Measurements from ENCODE around the gene CD93.

The CD93 gene, protein sequence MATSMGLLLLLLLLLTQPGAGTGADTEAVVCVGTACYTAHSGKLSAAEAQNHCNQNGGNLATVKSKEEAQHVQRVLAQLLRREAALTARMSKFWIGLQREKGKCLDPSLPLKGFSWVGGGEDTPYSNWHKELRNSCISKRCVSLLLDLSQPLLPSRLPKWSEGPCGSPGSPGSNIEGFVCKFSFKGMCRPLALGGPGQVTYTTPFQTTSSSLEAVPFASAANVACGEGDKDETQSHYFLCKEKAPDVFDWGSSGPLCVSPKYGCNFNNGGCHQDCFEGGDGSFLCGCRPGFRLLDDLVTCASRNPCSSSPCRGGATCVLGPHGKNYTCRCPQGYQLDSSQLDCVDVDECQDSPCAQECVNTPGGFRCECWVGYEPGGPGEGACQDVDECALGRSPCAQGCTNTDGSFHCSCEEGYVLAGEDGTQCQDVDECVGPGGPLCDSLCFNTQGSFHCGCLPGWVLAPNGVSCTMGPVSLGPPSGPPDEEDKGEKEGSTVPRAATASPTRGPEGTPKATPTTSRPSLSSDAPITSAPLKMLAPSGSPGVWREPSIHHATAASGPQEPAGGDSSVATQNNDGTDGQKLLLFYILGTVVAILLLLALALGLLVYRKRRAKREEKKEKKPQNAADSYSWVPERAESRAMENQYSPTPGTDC

GRCh38 chr20:23086056-23086566 lies at the start of gene CD93:
Gene CD93, minus strand, starts transcription at chr20:23086324. Its CDS starts 132 bp downstream, at chr20:23086192.
- Histone ChIP-seq H3K27me3 (no peaks in the 10 kb centered on the region), H3K4me3 (peak within 1 kb of the TSS; percentile 52), H3K9ac (peak within 1 kb of the TSS; percentile 74), H3K27ac (peak within 1 kb of the TSS; percentile 87), H4K20me1 (no peaks in the 10 kb centered on the region), H3K36me3 (no peaks in the 10 kb centered on the region), H3K9me3 (no peaks in the 10 kb centered on the region), H3K4me2 (peak within 1 kb of the TSS; percentile 75), H3K4me1 (peaks cover 54% of the 10 kb centered on the region)
- TF ChIP-seq Cebpa-rat (IDR thresholded peaks at IDR 0.05), result no peak

- no peak overlapping the region for H3K27ac ChIP-seq
Observed at GRCh38 chr20:23133560-23133998, 47.5 kb upstream of the CD93 start.

DNA sequence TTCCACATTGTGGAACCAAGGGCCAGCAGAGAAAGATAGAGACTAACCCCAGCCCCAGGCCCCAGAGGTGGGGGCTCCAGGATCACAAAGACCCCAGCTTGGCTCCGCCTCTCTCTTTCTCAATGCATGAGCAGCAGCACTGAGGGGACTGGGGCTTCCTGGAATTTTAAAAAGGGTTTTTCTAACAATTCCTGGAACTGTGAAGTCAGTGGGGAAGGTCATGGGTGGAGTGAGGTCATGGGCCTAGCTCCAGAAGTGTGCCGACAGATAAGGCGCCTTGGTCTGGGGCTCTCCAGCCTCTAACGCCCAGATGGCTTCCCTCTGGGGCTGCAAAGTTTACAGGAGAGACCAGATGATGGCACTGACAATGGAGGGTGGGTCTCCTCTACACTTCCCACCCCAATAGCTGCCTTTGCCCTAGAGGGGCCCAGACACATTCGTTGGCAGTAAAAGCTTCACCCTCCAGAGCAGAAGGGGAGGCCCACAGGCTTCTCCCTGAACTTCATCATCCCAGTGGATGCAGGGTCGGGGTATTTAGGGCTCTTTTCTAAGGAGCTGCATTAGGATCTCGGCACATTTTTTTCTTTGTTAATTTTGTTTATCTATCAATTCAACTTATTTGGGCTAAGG lies 46.9 kb upstream of the CD93 start:
- Histone ChIP-seq H3K4me2 (0 out of 2 replicates have a peak overlapping the region, but pooled peaks have one; percentile 3), H3K27ac (peak overlapping the region; percentile 3; the same call in 1 of the 2 replicates), H3K9ac (no peak overlapping the region), H3K27me3 (no peaks in the 10 kb centered on the region), H3K4me3 (no peak overlapping the region), H3K4me1 (peaks cover 49% of the 10 kb centered on the region), H3K36me3 (no peaks in the 10 kb centered on the region), H4K20me1 (no peaks in the 10 kb centered on the region), H3K9me3 (peaks cover 7% of the 10 kb centered on the region; the same call in 1 of the 2 replicates)
- TF ChIP-seq Cebpa-rat (IDR thresholded peaks at IDR 0.05), result no peak

More at GRCh38 chr20:23133560-23133998, 47.5 kb upstream of the CD93 start:
- Histone ChIP-seq H3K9me3 (peaks cover 7% of the 10 kb centered on the region; the same call in 1 of the 2 replicates), H3K27me3 (no peaks in the 10 kb centered on the region), H3K9ac (no peak overlapping the region), H3K4me2 (no peak overlapping the region), H3K4me3 (no peak overlapping the region), H3K4me1 (peaks cover 49% of the 10 kb centered on the region), H4K20me1 (no peaks in the 10 kb centered on the region), H3K36me3 (no peaks in the 10 kb centered on the region)
- no peak for TF ChIP-seq Cebpa-rat (IDR thresholded peaks at IDR 0.05)

- Histone ChIP-seq H3K4me2 (peak overlapping the region; percentile 49), H3K4me1 (peaks cover 52% of the 10 kb centered on the region)
Observed at GRCh38 chr20:23132293-23132929, 46.3 kb upstream of the CD93 start.

DNA sequence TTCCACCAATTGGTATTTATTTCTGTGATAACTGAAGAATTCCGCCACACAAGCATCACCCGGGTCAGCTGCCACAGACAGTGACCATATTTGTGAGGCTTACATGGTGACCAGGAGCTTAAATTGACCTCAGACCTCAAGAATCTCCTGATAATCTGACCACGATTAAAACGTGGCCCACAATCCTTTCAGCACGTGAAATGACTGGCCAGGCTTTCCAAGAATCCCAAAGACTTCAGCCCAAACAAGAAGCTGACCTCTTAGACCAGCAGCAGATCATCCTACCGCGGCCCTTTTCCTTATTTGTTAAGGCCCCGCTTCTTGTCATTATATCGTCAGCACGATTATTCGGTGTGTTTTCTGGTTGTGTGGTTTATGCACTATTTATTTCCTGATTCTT lies 45.6 kb upstream of the CD93 start:
- H3K9me3 ChIP-seq, result peaks cover 7% of the 10 kb centered on the region; the same call in 1 of the 2 replicates
- peak overlapping the region; percentile 49 for H3K4me2 ChIP-seq
- no peak overlapping the region; the same call in 1 of the 2 replicates for H3K27ac ChIP-seq
- peaks cover 59% of the 10 kb centered on the region for H3K4me1 ChIP-seq
- H3K9ac ChIP-seq, result no peak overlapping the region
- no peaks in the 10 kb centered on the region for H3K36me3 ChIP-seq
- no peak overlapping the region for H3K4me3 ChIP-seq
- no peaks in the 10 kb centered on the region for H3K27me3 ChIP-seq
- TF ChIP-seq Cebpa-rat (IDR thresholded peaks at IDR 0.05), result no peak
- H4K20me1 ChIP-seq, result no peaks in the 10 kb centered on the region

More at GRCh38 chr20:23132293-23132929, 46.3 kb upstream of the CD93 start:
- H3K9ac ChIP-seq, result no peak overlapping the region
- peak overlapping the region; percentile 3 for H3K27ac ChIP-seq
- H4K20me1 ChIP-seq, result no peaks in the 10 kb centered on the region
- no peaks in the 10 kb centered on the region for H3K36me3 ChIP-seq
- TF ChIP-seq Cebpa-rat (IDR thresholded peaks at IDR 0.05), result no peak
- H3K27me3 ChIP-seq, result no peaks in the 10 kb centered on the region
- H3K4me3 ChIP-seq, result no peak overlapping the region
- H3K9me3 ChIP-seq, result peaks cover 7% of the 10 kb centered on the region; the same call in 1 of the 2 replicates

DNA sequence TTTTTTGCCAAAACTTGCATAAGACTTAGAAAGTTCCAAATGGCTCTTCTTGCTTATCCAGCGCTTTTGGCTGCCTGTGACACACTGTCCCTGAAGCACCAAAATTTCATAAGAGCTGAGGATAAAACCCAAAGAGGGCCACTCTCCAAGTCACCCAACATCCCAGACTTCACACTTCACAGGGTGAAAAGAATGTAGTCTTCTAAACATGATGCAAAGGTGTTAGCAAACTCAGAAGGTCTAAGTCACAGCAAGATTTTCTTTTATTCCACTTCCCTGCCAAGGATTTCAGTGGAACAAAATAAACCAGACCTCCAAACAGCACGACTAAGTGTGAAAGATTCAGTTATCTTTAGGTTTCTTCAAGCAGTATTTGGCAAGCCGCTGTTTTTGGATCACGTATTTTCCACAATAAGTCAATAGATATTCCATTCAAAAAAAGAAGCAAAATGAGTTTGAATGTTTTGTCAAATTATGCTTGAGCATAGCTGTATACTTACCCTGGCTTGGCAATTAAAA lies 44.6 kb upstream of the CD93 start:
- H3K4me1 ChIP-seq, result peaks cover 69% of the 10 kb centered on the region

DNA sequence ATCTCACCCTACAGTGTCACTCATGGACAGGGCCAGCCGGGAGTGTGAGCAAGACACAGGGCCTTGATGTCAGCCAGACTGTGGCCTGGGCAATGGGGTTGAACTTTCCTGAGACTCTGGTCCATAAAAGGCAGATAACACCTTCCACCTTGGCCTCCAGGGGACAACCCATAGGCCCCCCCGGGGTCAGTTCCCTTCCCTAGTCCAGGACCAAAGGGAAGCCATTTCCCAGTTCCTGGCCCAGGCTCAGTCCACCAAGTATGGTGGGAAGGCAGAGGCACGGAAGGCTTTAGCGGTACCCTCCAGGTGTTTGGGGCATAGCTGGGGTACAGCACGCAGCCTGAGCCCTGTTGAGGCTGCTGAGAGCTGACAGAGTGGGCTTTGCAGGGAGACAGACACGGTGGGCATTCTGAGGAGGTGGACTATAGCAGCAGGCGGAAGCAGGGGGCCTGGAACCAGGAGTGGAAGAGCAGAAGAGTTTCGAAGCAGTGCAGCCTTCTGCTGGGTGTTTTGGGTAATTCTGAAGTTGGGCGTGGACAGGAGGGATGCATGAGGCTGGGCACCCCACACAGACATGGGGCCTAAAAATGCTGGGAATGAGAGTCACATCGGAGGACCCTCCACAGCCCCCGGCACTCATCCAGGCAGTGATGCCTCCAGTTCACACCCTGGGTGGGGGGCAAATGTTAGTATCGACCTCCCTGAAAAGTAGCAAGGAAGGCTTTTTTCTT lies 43.9 kb upstream of the CD93 start:
- H3K27ac ChIP-seq, result peak overlapping the region; percentile 95; the same call in 1 of the 2 replicates
- H4K20me1 ChIP-seq, result no peaks in the 10 kb centered on the region
- TF ChIP-seq Cebpa-rat (IDR thresholded peaks at IDR 0.05), result no peak
- peaks cover 76% of the 10 kb centered on the region for H3K4me1 ChIP-seq
- peaks cover 7% of the 10 kb centered on the region; the same call in 1 of the 2 replicates for H3K9me3 ChIP-seq
- no peak overlapping the region for H3K9ac ChIP-seq
- no peaks in the 10 kb centered on the region for H3K27me3 ChIP-seq
- H3K4me3 ChIP-seq, result no peak overlapping the region
- H3K4me2 ChIP-seq, result peak overlapping the region; percentile 87
- no peaks in the 10 kb centered on the region for H3K36me3 ChIP-seq

More for the DNA sequence above, 44.6 kb upstream of the CD93 start:
- Histone ChIP-seq H3K27ac (no peak overlapping the region), H3K4me3 (no peak overlapping the region), H3K36me3 (no peaks in the 10 kb centered on the region), H3K27me3 (no peaks in the 10 kb centered on the region), H4K20me1 (no peaks in the 10 kb centered on the region), H3K4me2 (no peak overlapping the region), H3K9me3 (peaks cover 7% of the 10 kb centered on the region; the same call in 1 of the 2 replicates), H3K9ac (no peak overlapping the region)
- no peak for TF ChIP-seq Cebpa-rat (IDR thresholded peaks at IDR 0.05)

GRCh38 chr20:23129266-23129665 lies 43.1 kb upstream of the CD93 start:
- H3K4me1 ChIP-seq, result peaks cover 84% of the 10 kb centered on the region
- no peaks in the 10 kb centered on the region for H4K20me1 ChIP-seq
- no peak for TF ChIP-seq Cebpa-rat (IDR thresholded peaks at IDR 0.05)
- H3K27me3 ChIP-seq, result no peaks in the 10 kb centered on the region
- H3K4me2 ChIP-seq, result peak overlapping the region; percentile 87
- no peak overlapping the region for H3K4me3 ChIP-seq
- H3K27ac ChIP-seq, result peak overlapping the region; percentile 95
- H3K9ac ChIP-seq, result peak overlapping the region; percentile 40; the same call in 1 of the 2 replicates
- no peaks in the 10 kb centered on the region for H3K36me3 ChIP-seq
- peaks cover 7% of the 10 kb centered on the region; the same call in 1 of the 2 replicates for H3K9me3 ChIP-seq
